ENCODE data around the gene RPS4Y2.

RPS4Y2 gene

DNA sequence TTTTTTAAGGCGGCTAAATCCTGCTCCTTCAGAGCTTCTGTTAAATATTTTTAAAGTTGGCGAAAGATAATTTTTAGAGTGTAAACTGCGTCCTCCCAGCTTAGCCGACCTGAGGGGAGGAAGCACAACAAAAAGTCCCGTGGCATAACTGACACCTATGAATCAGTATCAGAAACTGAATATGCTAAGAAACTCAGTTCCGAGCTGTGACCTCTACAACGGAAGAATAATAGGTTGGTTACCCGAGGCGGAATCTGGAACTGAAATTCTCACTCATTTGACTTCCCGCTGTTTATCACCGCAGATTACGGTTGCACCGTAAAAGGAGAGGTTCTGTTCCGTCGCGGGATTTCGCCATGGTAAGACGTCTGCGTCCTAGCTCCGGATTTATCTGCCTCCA is at the start of gene RPS4Y2:
Gene RPS4Y2, plus strand, starts transcription at position 301 of the 400 bp plus-strand sequence. Its CDS starts 56 bp downstream, at position 357.
- no peak for DNase-seq

DNA sequence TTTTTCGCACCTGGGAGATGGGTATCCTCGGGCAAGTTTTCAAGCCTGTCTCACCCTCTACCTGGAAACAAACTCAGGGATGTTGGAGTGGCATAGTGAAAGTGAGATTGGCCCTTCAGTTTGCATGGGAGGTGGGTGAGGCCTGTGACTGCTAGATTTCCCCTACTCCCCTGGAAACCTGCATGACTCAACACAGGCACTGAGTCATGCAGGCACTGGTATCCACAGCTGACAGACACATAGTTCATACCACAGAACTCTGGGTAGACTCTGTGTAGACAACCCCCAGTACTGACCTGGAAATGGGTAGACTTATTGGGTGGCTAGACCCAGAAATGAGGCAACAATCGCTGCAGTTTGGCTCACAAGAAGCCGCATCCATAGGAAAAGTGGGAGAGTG is 41.5 kb upstream of the RPS4Y2 start:
- no peak for DNase-seq

DNA sequence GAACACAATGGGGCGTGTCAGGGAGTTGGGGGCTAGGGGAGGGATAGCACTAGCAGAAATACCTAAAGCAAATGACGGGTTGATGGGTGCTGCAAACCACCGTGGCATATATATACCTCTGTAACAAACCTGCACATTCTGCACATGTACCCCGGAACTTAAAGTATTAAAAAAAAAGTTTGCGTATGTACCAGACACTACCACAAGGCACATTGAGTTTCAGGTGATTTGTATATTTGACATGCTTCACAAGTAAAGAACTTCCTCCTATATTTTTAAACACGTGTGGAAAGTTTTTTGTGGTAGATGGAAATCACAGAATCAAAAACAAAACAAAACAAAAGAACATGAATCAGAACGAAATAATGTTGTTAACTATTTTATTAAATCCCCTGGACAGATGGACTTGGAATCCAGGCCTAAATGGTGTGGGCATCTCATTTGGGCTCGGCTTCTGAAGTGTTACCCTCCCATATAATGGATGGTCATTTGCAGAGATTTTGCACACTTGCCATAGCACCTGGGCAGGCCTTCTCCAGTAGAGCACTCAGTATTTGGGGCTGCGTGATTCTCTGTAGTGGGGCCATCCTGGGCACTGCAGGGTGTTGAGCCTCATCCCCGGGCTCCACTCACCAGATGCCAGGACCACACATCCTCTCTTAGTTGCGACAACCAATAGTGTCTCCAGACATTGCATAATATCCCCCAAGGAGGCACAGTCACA is 29.6 kb upstream of the RPS4Y2 start:
- DNase-seq = no peak

DNA sequence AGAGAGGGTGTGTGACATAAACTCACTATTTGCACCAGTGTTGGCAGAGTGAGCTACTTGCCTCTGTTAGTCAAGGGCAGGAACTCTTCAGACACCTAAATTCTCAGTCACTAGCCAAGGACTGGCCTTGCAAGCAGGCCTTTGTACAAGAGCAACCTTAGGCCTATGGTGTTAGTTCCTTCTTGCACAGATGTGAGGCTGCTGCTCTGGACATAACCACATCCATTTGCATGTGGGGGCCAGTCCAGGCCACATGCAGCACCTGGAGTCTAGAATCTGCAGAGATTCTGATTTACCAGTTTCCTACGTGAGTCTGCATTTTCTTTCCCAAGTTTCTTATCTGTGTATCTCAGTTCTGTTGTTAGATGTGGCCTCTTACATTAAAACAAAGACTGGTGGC is 20.7 kb upstream of the RPS4Y2 start:
- DNase-seq = peak; percentile 14

DNA sequence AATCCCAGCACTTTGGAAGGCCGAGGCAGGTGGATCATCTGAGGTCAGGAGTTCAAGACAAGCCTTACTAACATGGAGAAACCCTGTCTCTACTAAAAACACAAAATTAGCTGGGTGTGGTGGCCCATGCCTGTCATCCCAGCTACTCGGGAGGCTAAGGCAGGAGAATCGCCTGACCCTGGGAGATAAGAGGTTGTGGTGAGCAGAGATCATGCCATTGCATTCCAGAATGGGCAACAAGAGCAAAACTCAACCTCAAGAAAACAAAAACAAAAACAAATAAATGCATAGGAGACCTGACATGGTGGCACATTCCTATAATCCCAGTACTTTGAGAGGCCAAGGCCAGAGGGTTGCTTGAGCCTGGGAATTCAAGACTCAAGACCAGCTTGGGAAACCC is 16.1 kb upstream of the RPS4Y2 start:
- DNase-seq = peak; percentile 69

DNA sequence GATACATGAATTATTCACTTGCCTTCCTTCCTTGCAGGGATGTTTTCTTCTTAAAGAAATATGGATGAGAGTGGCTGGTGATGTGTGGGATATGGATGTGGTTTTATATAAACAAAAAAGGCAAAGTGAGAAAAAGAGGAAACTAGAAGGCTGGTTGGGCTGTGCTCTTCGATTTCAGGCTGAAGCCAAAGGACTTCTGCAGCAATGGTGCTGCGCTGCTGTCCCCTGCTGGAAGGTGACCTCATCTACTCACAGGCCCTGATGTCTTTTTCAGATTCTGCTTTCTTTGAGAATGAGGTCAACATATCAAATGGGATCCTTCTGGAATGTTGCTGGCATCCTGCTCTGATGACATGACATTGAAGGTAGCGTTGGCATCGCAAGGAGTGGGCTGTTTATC is 15.3 kb upstream of the RPS4Y2 start:
- peak; percentile 85 for DNase-seq

DNA sequence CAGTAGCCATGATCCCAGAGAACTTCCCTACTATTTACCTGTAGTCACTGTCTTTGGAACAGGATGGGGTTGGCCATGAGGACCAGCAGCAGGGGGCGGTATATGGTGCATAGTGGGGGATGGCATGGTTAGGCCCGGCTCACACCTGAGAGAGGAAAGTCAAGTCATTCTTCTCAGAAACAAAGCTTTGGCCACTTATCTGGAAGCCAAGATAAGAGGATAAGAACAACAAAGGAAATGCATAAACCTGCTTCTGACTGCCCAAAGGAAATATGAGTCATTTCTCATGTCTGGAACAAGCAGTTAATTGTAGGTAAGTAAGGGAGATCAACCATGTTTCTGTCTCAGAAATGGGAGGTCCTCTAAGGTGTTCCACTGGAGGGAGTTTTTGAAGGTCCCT is 10.8 kb upstream of the RPS4Y2 start:
- peak; percentile 47 for DNase-seq

DNA sequence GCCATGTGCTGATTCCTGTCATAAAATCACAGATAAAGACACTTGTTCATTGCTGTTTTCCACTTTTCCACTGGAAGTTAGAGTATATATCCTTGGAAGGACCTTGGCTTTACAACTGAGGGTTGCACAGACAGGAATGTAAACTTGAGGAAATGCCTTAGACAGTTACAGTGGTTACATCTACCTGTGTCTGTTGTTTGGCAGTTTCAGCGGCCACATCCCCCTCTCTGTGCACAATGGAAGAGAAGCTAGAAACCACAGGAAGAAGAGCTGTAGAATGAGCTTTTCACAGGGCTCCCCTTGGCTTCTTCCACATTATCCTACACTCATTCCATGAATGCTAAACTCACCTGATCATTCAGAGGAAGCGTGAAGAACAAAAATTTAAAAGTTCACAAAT is 9.0 kb upstream of the RPS4Y2 start:
- no peak for DNase-seq

DNA sequence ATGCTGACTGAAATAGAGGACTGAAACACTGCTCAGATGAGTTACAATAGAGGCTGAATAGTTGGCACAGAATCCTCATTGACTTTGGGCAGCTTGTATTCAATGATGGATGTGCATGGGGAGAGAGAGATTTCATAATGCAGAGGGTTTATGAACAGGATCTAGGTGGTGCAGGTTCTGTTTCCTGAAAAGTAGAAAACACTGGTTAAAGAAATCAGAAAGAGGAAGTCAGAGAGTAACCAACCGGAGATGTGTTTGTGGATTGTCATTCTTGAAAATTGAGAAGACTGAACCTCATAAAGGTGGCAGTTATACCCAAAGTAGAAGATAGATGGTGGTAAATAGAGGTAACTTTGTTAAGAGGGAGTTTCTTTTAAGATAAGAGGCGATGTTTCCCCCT is 8.0 kb downstream of the RPS4Y2 start:
- peak; percentile 66 for DNase-seq

DNA sequence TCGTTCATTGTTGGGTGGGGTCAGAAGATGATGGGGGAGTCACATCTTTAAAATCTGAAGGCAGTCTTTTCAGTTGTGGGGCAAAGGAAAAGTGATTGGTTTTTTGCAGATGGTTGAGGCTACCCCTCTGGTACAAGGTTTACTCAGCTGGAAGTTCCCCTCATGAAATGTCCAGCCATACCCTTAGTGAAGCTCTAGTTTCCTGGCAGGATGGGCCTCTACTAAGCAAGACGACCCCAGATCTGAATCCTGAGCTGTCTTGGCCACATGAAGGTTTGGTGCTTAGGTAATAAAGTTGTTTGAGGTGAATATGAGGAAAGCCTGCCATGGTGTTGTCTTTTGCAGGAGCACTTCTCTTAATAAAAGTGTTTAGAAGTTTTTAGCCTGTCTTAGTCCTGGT is 9.2 kb downstream of the RPS4Y2 start:
- no peak for DNase-seq

DNA sequence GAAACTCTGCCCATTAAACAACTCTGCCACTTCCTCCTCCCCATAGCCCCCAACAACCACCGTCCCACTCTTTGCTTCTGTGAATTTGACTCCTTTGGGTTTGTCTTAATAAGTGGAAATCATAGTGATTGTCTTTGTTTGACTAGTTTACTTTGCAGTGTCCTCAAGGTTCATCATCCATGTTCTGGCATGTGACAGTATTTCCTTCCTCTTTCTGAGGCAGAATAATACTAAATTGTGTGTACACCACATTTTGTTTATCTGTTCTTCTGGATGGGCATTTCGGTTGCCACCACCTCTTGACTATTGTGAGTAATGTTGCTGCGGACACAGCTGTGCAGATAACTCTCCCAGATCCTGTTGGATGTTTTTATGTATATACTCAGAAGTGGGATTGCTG is 14.8 kb downstream of the RPS4Y2 start:
- peak; percentile 49 for DNase-seq

DNA sequence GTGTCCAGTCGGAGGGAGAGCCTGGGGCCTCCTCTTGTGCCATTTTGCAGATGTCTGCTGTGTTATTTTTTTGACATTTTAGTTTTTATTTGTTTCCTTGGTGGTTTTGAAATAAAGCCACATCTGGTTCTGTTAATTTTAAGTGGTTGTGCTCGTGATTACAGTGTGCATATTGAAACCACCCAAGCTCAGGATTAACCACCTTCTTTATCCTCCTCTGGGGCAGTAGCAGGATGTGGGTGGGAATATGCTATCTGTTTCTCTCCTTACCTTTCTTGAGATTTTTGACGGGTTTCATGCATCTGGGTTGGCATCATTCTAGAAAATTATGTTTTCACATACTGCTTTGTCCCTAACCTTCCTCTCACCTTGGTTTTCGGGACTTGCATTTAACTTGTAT is 20.2 kb downstream of the RPS4Y2 start:
- DNase-seq = peak; percentile 2

DNA sequence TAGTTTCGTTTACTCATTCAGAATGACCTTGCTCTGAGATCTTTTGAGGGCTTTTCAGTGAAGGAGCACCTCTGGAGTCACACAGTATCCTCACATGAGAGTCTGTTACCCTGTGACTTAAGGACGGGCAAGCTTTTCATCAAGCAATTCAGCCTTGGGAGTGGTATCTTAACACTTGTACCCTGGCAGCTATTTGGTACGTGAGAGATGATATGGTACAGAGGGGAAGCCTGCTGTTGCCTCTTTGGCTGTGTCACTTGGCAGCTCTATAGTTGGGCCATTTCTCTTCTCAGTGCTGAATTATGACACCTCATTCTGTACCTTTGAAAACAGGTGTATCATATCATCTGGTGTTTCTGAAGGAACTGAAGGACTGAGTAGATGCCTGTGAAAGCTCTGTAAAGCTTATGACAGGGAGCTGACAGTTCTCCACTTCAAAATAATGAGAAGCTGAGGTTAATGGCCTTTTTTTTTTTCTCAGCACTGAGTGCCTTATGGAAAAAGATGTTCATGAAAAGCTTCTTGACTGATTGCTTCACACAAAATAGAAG is 24.3 kb downstream of the RPS4Y2 start:
- no peak for DNase-seq

DNA sequence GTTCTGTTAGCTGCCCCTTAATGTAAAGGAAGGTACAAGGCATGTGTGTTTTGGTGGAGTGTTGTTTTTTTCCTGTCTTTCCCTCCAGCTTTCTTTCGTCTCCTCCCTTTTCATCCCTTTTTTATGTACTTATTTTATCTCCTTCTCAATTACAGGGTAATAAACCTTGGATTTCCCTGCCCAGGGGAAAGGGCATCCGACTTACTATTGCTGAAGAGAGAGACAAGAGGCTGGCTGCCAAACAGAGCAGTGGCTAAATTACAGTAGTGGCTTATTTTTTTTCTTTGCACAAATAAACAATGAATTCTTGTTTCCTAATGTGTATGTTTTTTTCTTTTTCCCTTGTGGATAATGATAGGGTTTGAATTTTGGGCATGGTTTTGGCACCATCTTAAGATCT is 24.9 kb downstream of the RPS4Y2 start:
- no peak for DNase-seq

DNA sequence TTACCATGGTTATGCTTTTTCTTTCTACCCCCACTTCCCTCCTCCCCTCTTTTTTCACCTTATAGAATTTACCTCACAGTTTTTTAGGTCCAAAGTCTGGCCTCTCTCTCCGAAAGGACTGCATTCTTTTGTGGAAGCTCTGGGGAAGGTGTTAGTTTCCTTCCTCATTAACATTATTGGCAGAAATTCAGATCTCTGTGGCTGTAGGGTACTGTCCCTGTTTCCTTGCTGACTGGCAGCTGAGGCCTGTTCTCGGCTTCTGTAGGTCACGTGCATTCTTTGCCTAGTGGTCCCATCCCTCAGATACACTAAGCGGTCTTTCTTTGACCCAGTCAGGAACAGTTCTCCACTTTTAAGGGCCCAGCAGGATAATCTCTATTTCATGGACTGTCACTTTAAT is 25.5 kb downstream of the RPS4Y2 start:
- peak; percentile 7 for DNase-seq

DNA sequence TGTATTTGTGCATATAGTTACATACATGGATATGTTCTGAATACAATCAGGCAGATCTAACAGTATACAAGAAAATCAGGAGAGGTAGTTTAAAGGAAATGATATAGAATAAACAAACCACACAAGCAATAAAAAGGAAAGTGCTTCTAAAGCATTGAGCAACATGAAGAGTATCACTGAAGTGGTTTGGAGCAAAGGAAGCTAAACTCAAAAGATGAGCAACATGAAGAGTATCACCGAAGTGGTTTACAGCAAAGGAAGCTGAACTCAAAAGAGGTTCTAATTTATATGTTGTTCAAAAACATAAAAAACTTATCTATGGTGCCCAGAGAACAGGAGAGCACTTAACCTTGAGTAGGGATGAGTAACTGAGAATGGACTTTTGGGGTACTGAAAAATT is 29.1 kb downstream of the RPS4Y2 start:
- DNase-seq = no peak

DNA sequence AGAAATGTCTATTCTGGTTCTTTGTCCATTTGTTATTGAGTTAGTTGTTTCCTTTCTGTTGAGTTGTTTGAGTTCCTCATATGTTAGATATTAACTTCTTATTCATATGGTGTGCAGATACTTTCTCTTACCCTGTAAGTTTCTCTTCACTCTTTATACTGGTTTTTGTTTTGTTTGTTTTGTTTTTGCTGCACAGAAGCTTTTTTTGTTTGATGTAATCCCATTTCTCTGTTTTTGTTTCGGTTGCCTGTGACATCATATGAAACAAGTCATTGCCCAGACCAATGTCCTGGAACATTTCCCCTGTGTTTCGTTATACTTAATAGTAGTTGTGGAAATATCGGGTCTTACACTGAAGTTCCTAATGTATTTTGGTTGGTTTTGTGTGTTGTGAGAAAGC is 31.2 kb downstream of the RPS4Y2 start:
- no peak for DNase-seq

DNA sequence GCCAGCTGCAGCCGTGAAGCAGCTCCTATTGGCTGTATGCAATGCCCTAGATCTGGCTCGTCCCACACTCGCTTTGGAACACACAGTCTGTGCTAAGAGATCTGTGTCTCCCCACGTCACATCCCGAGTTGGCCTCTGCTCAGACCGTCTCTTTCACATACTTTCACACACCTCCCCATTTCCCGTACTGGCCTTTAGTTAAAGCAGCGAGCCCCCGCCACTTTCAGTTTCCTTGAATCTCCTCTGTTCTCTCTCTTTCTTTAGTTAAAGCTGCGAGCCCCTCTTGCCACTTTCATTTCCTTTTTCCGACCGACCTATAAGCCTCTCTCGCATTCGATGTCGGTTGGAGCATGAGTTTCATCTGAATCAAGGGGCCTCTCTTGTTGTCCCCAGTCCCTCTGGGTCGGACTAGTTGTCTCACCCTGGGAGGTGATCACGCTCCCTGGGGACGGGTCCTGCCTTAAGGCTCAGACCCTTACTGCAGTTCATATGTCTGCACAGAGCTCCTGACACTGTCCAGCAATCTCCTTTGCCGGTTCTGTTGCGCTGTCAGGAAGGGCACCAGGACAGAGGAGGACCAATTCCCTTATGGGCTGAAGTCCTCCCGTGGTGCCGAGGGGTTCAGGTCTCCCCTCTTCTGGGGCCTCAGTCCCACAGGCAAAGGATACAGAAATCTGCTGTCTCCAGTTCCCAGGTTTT is 42.6 kb downstream of the RPS4Y2 start:
- no peak for DNase-seq

DNA sequence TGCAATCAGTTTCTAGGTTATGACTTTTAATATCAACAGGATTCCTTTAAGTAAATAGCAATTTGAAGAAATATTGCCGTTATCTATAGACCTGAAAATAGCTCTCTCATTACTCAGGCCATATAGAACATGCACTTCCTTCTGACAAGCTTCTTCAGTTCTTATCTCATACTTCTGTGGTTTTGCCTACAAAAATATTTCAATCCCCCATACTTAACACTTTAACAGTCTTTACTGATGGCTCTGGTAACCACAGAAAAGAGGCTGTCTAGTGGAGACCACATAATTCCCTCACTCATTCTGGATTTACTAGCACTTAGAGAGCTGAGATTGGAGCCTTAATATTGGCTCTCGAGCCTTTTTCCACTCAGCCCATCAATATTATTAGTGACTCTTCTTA is 46.8 kb downstream of the RPS4Y2 start:
- DNase-seq = peak; percentile 75

DNA sequence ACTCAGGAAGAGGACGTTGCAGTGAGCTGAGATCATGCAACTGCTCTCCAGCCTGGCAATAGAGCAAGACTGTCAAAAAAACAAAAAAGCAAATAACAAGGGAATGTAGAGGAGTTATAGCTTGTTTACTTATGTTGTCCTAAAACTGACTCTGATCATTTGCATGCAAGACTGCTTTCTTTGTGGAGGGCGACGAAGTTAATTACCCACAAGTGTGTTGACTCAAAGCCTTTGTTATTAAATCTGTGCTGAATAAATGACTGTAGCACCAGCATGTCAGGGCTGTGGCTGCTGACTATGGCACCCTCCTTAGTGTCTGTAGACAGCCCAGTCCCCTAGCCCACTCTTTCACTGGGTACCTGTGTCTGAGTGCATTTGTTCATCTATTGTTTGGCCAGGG is 50.3 kb downstream of the RPS4Y2 start:
- DNase-seq = no peak

DNA sequence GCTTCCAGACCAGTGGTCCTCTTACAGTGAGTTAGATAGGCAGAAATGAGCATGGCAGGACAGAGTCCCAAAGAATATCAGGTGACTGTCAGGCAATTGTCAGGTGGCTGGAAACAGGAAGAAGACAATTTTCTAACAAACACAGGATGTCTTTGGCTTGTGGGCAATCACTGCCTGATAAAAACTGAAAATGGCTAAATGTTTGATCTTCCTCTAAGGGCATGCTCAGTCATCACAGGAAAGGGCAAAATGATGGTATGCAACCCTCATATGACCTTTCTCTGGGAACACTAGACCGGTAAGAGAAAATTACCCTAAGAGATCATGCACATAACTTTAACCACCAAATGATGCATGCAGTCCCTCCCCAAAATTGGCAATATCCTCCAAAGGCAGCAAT is 57.6 kb downstream of the RPS4Y2 start:
- no peak for DNase-seq

DNA sequence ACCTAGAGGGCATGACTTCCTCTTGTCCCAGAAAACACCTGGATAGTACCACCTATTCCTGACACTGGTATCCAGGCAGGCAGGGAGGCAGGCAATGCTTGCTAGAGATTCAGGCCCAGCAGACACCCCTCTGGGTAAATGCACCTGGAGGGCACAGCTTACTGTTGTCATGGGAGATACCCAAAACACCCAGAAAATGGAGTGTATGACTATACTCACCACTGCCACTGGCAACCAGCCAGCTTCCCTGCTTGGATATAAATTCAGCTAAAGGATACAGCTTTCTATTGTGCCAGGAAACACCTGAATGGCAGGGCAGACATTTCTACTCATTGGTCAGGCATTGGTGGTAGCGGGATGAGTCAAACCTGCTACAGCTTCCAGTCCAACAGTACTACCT is 58.9 kb downstream of the RPS4Y2 start:
- no peak for DNase-seq

DNA sequence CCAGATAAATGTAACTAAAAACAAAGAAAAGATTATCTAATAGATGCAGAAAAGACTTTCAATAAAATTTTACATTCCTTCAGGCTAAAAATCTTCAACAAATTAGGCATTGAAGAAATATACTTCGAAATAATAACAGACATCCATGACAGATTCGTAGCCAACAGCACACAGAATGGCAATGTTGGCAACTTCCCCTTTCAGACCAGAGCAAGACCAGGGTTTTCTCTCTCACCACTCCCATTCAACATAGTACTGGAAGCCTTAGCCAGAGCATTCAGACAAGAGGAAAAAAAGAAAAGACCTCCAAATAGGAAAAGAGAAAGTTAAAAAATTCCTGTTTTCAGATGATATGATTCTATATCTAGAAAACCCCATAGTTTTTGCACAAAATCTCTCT is 61.2 kb downstream of the RPS4Y2 start:
- peak; percentile 10 for DNase-seq
